Stimulated activated CD8-positive, alpha-beta memory T cell treated with anti-CD3 and anti-CD28 coated beads, Interleukin-7, amount 100 ng/mL, for 24 hours (primary cell): ENCODE measurements around the gene ADAM30.

Experiments
- DNase-seq: peaks from one replicate; pipeline ENCODE4 v3.0.0-alpha.2; 2020; ENCODE audit warnings: low read depth

The ADAM30 gene

GRCh38 chr1:119908661-119909060, 12.3 kb upstream of the ADAM30 start:
- no peak for DNase-seq

- no peak for DNase-seq
These were observed 10.8 kb upstream of the ADAM30 start for GRCh38 chr1:119906927-119907652.

GRCh38 chr1:119903443-119903835, 7.1 kb upstream of the ADAM30 start:
- no peak for DNase-seq

- DNase-seq, result no peak
These were observed 6.6 kb upstream of the ADAM30 start for GRCh38 chr1:119902775-119903442.

GRCh38 chr1:119898981-119899720, 2.8 kb upstream of the ADAM30 start:
- no peak for DNase-seq

GRCh38 chr1:119898530-119898929, 2.2 kb upstream of the ADAM30 start:
- DNase-seq, result no peak

GRCh38 chr1:119895102-119895501, 1.2 kb downstream of the ADAM30 start:
- no peak for DNase-seq

- DNase-seq, result no peak
These were observed 2.3 kb downstream of the ADAM30 start for GRCh38 chr1:119893827-119894700.

GRCh38 chr1:119893238-119893791, 3.0 kb downstream of the ADAM30 start:
- no peak for DNase-seq

- no peak for DNase-seq
These were observed 4.9 kb downstream of the ADAM30 start for GRCh38 chr1:119891386-119891785.

- no peak for DNase-seq
These were observed 7.8 kb downstream of the ADAM30 start for GRCh38 chr1:119888476-119888875.

- DNase-seq, result no peak
These were observed 8.9 kb downstream of the ADAM30 start for GRCh38 chr1:119887427-119887826.

GRCh38 chr1:119885903-119886783, 10.2 kb downstream of the ADAM30 start:
- DNase-seq, result peak; percentile 30

GRCh38 chr1:119884711-119885110, 11.6 kb downstream of the ADAM30 start:
- no peak for DNase-seq

GRCh38 chr1:119883826-119884225, 12.5 kb downstream of the ADAM30 start:
- DNase-seq, result no peak

GRCh38 chr1:119882132-119883049, 13.9 kb downstream of the ADAM30 start:
- DNase-seq, result no peak

- no peak for DNase-seq
These were observed 16.5 kb downstream of the ADAM30 start for GRCh38 chr1:119879510-119880434.

- DNase-seq, result no peak
These were observed 18.1 kb downstream of the ADAM30 start for GRCh38 chr1:119878171-119878570.
